IMR-90 (cell line): ENCODE measurements around the gene RAF1.

Source experiments
- BHLHE40 ChIP-seq: fragments of 150-350 bp; IDR thresholded peaks from 2 replicates; pipeline ENCODE4 v1.6.1; 2016; ENCODE audit warnings: mild to moderate bottlenecking, low read depth, low read length
- CEBPB ChIP-seq: IDR thresholded peaks from 2 replicates; pipeline ENCODE4 v1.6.1; 2012; ENCODE audit warnings: low read depth, low read length, improper control_type of control experiment
- CHD1 ChIP-seq: IDR thresholded peaks from 2 replicates; pipeline ENCODE4 v1.6.1; 2012; ENCODE audit warnings: low read depth, low read length, improper control_type of control experiment
- CTCF ChIP-seq: conservative IDR thresholded peaks from 2 replicates; pipeline ENCODE4 v1.5.1; 2012; ENCODE audit warnings: mild to moderate bottlenecking, low read depth, low read length, improper control_type of control experiment
- MAFK ChIP-seq: IDR thresholded peaks from 2 replicates; pipeline ENCODE4 v1.6.1; 2012; ENCODE audit warnings: low read depth, low read length, improper control_type of control experiment
- MAZ ChIP-seq: IDR thresholded peaks from 2 replicates; pipeline ENCODE4 v1.6.1; 2012; ENCODE audit warnings: low read depth, mild to moderate bottlenecking, low read length, improper control_type of control experiment, moderate library complexity, borderline replicate concordance
- POLR2A ChIP-seq: IDR thresholded peaks from 2 replicates; pipeline ENCODE4 v1.6.1; 2012; ENCODE audit warnings: mild to moderate bottlenecking, low read depth, low read length
- RAD21 ChIP-seq: IDR thresholded peaks from 2 replicates; pipeline ENCODE4 v1.6.1; 2012; ENCODE audit warnings: low read length, improper control_type of control experiment
- RCOR1 ChIP-seq: IDR thresholded peaks from 2 replicates; pipeline ENCODE4 v1.6.1; 2012; ENCODE audit warnings: mild to moderate bottlenecking, low read length, improper control_type of control experiment; ENCODE audit not compliant: insufficient replicate concordance
- SMC3 ChIP-seq: fragments of 150-350 bp; IDR thresholded peaks from 2 replicates; pipeline ENCODE4 v1.6.1; 2016; ENCODE audit warnings: low read depth, mild to moderate bottlenecking, antibody characterized with exemption, low read length, moderate library complexity
- USF2 ChIP-seq: fragments of 150-350 bp; IDR thresholded peaks from 2 replicates; pipeline ENCODE4 v1.6.1; 2017; ENCODE audit warnings: mild to moderate bottlenecking, antibody characterized with exemption, low read length, low read depth

- TF ChIP-seq CTCF (no peak), POLR2A (no peak), SMC3 (no peak), MAZ (no peak), MAFK (no peak), RAD21 (no peak), BHLHE40 (no peak), RCOR1 (no peak), CHD1 (no peak), USF2 (no peak), CEBPB (no peak)
Measured at GRCh38 chr3:12671120-12671450, 7.2 kb upstream of the RAF1 start.
